Endothelial cell of umbilical vein (primary cell): ENCODE data around the gene ZNF106.

Source experiments
- EZH2 ChIP-seq: IDR thresholded peaks from 2 replicates; pipeline ENCODE4 v1.6.1; 2012; ENCODE audit warnings: borderline replicate concordance, low read depth, mild to moderate bottlenecking, moderate library complexity, low read length, inconsistent platforms; ENCODE audit not compliant: severe bottlenecking
- GATA2 ChIP-seq: IDR thresholded peaks from 2 replicates; pipeline ENCODE4 v1.7.0; 2011; ENCODE audit warnings: low read depth, mild to moderate bottlenecking, moderate library complexity, mixed read lengths, low read length; ENCODE audit not compliant: insufficient read length, insufficient read depth
- MYC ChIP-seq: IDR thresholded peaks from one replicate; pipeline ENCODE4 v1.6.1; 2011; ENCODE audit warnings: mild to moderate bottlenecking, low read depth, low read length
- POLR2A ChIP-seq: IDR thresholded peaks from 2 replicates; pipeline ENCODE4 v1.6.1; 2012; ENCODE audit warnings: low read depth, mild to moderate bottlenecking, control low read depth, low read length
- POLR2AphosphoS5 ChIP-seq: IDR thresholded peaks from 2 replicates; pipeline ENCODE4 v1.6.1; 2012; ENCODE audit warnings: low read depth, mild to moderate bottlenecking, control low read depth, low read length, moderate library complexity; ENCODE audit not compliant: insufficient read depth
- TF ChIP-seq, protein P1 (sequence below), 2 donors: IDR thresholded peaks; 1 replicate in 1 of 2; 2 replicates in 1 of 2; pipeline ENCODE4 v1.5.1; 2011; ENCODE audit warnings: low read length in 2 of 2, mild to moderate bottlenecking in 2 of 2, moderate library complexity in 2 of 2, control low read depth in 1 of 2, inconsistent platforms in 1 of 2, low read depth in 1 of 2; ENCODE audit not compliant: insufficient read depth in 1 of 2; ENCODE audit errors: extremely low read depth in 1 of 2
- TF ChIP-seq, protein P2 (sequence below): IDR thresholded peaks from 2 replicates; pipeline ENCODE4 v1.6.1; 2011; ENCODE audit not compliant: insufficient read depth, insufficient read length

DNA sequence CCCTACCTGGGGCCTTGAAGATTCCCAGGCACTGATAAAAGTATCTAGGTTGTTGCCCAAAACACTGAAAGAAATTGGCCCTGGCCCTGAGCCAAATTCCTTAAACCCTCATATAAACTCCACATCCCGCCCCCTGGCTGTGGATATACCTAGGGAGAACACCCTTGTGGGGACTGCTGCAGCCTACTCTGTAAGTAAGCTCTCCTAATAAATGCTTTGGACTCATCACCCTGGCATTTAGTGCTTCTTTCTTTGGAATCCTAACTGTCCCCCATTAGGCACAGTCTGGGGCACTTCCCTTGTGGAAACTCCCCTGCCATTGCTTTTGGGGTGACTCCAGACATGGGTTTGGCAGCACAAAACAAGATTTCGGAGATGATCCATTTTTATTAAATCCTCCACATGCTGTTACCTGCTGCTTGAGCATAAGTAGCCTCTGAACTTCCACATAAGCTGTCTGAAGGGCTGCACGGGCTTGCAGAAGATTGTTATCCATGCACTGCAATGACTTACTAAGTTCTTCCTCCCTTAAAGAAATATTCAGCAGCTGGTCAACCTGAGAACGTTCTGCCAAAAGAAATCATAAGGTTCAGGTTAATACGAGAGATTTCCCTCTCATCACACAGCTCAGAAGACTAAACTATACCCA lies 46.4 kb downstream of the ZNF106 start:
- TF ChIP-seq, protein P1, sequence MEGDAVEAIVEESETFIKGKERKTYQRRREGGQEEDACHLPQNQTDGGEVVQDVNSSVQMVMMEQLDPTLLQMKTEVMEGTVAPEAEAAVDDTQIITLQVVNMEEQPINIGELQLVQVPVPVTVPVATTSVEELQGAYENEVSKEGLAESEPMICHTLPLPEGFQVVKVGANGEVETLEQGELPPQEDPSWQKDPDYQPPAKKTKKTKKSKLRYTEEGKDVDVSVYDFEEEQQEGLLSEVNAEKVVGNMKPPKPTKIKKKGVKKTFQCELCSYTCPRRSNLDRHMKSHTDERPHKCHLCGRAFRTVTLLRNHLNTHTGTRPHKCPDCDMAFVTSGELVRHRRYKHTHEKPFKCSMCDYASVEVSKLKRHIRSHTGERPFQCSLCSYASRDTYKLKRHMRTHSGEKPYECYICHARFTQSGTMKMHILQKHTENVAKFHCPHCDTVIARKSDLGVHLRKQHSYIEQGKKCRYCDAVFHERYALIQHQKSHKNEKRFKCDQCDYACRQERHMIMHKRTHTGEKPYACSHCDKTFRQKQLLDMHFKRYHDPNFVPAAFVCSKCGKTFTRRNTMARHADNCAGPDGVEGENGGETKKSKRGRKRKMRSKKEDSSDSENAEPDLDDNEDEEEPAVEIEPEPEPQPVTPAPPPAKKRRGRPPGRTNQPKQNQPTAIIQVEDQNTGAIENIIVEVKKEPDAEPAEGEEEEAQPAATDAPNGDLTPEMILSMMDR (IDR thresholded peaks at IDR 0.05; ENCODE audit: extremely low read depth in 1 of 2, insufficient read depth in 1 of 2, low read depth in 1 of 2, low read length in 2 of 2): no peak
- TF ChIP-seq EZH2 (no peak), MYC (no peak), POLR2A (no peak), GATA2 (no peak), POLR2AphosphoS5 (no peak)
- TF ChIP-seq, protein P2, sequence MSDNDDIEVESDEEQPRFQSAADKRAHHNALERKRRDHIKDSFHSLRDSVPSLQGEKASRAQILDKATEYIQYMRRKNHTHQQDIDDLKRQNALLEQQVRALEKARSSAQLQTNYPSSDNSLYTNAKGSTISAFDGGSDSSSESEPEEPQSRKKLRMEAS: no peak
